ENCODE results near the gene FAM124B. TPM values are rescaled to one million over a fixed set of nuclear protein-coding genes. Genes with fewer than 3 reads are reported as not detected.

The FAM124B gene
- total RNA-seq, 1 donor from 2014 or later = not detected

- no peak overlapping the region for H3K4me3 ChIP-seq
- no peak overlapping the region for H3K4me3 Mint-ChIP-seq
- no peaks in the 10 kb centered on the region for H3K4me1 Mint-ChIP-seq
- H4K20me1 ChIP-seq (ENCODE audit: low read depth) = no peaks in the 10 kb centered on the region
- H3K4me2 ChIP-seq = no peak overlapping the region
- H3K79me2 ChIP-seq (ENCODE audit: low read depth) = no peaks in the 10 kb centered on the region
- H2AFZ ChIP-seq (replicated peaks) = no peak overlapping the region
- no peaks in the 10 kb centered on the region for H3K27me3 Mint-ChIP-seq (ENCODE audit: insufficient read depth, low read depth)
- no peaks in the 10 kb centered on the region for H3K36me3 Mint-ChIP-seq
- no peaks in the 10 kb centered on the region for H3K27me3 ChIP-seq
- H3K9me3 ChIP-seq (ENCODE audit: low read depth) = no peaks in the 10 kb centered on the region
- no peak overlapping the region for H3K27ac ChIP-seq
- no peak for DNase-seq (ENCODE audit: low spot score)
- H3F3A ChIP-seq (ENCODE audit: low read depth) = no peaks in the 10 kb centered on the region
- no peaks in the 10 kb centered on the region for H3K36me3 ChIP-seq
- H3K4me1 ChIP-seq = no peaks in the 10 kb centered on the region
- no peaks in the 10 kb centered on the region for H3K9me3 Mint-ChIP-seq
- TF ChIP-seq CTCF (IDR thresholded peaks at IDR 0.05) (no peak), EZH2phosphoT487 (IDR thresholded peaks at IDR 0.05) (no peak), EZH2 (IDR thresholded peaks at IDR 0.05) (no peak)
- H3K9ac ChIP-seq = no peak overlapping the region
- no peak overlapping the region for H3K27ac Mint-ChIP-seq
Measured at GRCh38 chr2:224354632-224355211, 47.2 kb downstream of the FAM124B start.

DNA sequence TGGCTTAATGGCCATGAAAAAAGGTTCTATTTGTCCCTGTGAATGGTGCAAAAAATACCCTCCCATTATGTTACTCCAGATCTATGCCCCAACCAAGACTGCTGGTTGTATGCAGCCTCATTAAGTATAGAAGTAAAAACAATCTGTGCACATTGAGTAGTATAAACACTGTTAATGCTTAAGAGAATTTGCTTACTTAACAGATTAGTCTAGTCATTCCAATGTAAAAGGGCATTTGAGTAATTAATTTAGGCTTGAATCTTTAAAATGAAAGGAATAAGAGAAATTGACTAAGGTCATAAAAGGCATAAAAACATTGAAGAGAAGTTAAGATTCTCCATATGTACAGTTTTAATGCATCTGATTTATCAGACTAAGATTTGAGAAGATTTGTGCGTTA, 51.2 kb downstream of the FAM124B start:
- H3K9me3 Mint-ChIP-seq = peaks cover 5% of the 10 kb centered on the region
- no peak for TF ChIP-seq CTCF (IDR thresholded peaks at IDR 0.05)
- no peak for TF ChIP-seq EZH2phosphoT487 (IDR thresholded peaks at IDR 0.05)
- no peak for TF ChIP-seq EZH2 (IDR thresholded peaks at IDR 0.05)
- Histone ChIP-seq H3K4me2 (no peak overlapping the region), H2AFZ (replicated peaks) (no peak overlapping the region), H3K36me3 (no peaks in the 10 kb centered on the region), H3K79me2 (ENCODE audit: low read depth) (no peaks in the 10 kb centered on the region), H3K4me1 (no peaks in the 10 kb centered on the region), H3K4me3 (no peak overlapping the region), H3K9me3 (ENCODE audit: low read depth) (no peaks in the 10 kb centered on the region), H3K27me3 (no peaks in the 10 kb centered on the region), H3F3A (ENCODE audit: low read depth) (no peaks in the 10 kb centered on the region), H4K20me1 (ENCODE audit: low read depth) (no peaks in the 10 kb centered on the region), H3K9ac (no peak overlapping the region), H3K27ac (no peak overlapping the region)
- H3K27ac Mint-ChIP-seq = no peak overlapping the region
- no peaks in the 10 kb centered on the region for H3K27me3 Mint-ChIP-seq (ENCODE audit: insufficient read depth, low read depth)
- H3K36me3 Mint-ChIP-seq = no peaks in the 10 kb centered on the region
- H3K4me3 Mint-ChIP-seq = no peak overlapping the region
- DNase-seq (ENCODE audit: low spot score) = no peak
- H3K4me1 Mint-ChIP-seq = no peaks in the 10 kb centered on the region

GRCh38 chr2:224349396-224349795, 52.5 kb downstream of the FAM124B start:
- H3K4me1 Mint-ChIP-seq = no peaks in the 10 kb centered on the region
- no peak overlapping the region for H3K4me3 Mint-ChIP-seq
- Histone ChIP-seq H3K4me3 (no peak overlapping the region), H3K9me3 (ENCODE audit: low read depth) (no peaks in the 10 kb centered on the region), H3K27me3 (no peaks in the 10 kb centered on the region), H3F3A (ENCODE audit: low read depth) (no peaks in the 10 kb centered on the region), H3K27ac (no peak overlapping the region), H3K4me2 (no peak overlapping the region), H3K36me3 (no peaks in the 10 kb centered on the region), H3K79me2 (ENCODE audit: low read depth) (no peaks in the 10 kb centered on the region), H3K9ac (no peak overlapping the region), H4K20me1 (ENCODE audit: low read depth) (no peaks in the 10 kb centered on the region), H2AFZ (replicated peaks) (no peak overlapping the region), H3K4me1 (peaks cover 3% of the 10 kb centered on the region)
- no peaks in the 10 kb centered on the region for H3K36me3 Mint-ChIP-seq
- H3K27me3 Mint-ChIP-seq (ENCODE audit: insufficient read depth, low read depth) = no peaks in the 10 kb centered on the region
- DNase-seq (ENCODE audit: low spot score) = no peak
- H3K9me3 Mint-ChIP-seq = peaks cover 8% of the 10 kb centered on the region
- H3K27ac Mint-ChIP-seq = no peak overlapping the region
- TF ChIP-seq CTCF (IDR thresholded peaks at IDR 0.05) (no peak), EZH2phosphoT487 (IDR thresholded peaks at IDR 0.05) (no peak), EZH2 (IDR thresholded peaks at IDR 0.05) (no peak)
